NCI-H1436 (cell line): ENCODE results near the gene INHBE.
"Not testable (repeated sequence)": the region's sequence is repeated elsewhere in the genome, so short reads cannot be mapped to it uniquely, and the experiment has no call there.

Source experiments
- DNase-seq: peaks from one replicate; lab custom pipeline; 2025; lab: John Stamatoyannopoulos, UW

Gene INHBE

GRCh38 chr12:57441393-57441792, 13.7 kb upstream of the INHBE start:
- not testable (repeated sequence) for DNase-seq

- no peak for DNase-seq
Observed at GRCh38 chr12:57441846-57442427, 13.2 kb upstream of the INHBE start.

- DNase-seq, result not testable (repeated sequence)
Observed at GRCh38 chr12:57444337-57444736, 10.8 kb upstream of the INHBE start.

DNA sequence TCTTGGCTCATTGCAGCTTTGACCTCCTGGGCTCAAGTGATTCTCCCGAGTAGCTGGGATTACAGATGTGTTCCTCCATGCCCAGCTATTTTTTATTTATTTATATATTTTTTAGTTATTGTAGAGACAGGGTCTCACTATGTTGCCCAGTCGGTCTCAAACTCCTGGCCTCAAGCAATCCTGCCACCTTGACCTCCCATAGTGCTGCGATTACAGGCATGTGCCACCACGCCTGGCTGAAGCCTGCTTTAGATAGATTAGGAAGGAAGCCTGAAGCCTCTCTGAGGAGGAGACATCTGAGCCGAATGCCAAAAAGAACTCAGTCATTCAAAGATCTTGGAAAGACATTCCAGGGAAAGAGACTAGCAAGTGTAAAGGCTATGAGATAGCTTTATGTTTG, 10.4 kb upstream of the INHBE start:
- DNase-seq, result no peak

DNA sequence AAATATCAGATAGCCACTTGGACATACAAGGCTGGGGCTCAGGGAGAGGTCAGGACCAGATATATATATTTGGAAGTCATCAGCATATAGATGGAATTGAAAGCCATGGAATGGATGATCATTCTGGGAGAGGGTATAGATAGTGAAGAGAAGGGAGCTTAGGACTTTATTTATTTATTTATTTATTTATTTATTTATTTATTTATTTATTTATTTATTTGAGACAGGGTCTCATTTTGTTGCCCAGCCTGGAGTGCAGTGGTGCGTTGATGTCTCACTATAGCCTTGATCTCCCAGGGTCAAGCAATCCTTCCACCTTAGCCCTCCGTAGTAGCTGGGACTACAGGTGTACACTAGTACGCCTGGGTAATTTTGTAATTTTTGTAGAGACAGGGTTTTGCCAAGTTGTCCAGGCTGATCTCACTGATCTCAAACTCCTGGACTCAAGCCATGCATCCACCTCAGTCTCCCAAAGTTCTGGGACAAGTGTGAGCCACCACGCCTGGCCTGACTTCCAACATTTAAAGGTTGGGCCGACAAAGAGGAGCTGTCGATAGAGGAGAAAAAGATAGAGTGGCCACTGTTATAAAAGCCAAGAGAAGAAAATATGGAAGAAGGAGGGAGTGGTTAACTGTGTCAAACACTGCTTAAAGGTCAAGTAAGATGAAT, 8.7 kb upstream of the INHBE start:
- DNase-seq, result no peak

DNA sequence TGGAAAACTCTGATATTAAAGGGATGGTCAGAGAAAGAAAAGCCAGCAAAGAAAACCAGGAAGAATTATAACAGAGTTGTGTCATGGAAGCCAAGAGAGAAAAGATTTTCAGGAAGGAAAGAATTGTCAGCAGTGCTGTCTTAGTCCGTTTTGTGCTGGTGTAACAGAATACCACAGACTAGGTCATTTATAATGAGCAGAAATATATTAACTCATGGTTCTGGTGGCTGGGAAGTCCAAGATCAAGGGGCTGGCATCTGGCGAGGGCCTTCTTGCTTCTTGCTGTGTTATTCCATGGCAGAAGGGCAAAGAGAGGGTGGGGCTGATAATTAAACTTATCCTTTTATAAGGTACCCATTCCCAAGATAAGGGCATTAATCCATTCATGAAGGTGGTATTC, 6.4 kb upstream of the INHBE start:
- no peak for DNase-seq

DNA sequence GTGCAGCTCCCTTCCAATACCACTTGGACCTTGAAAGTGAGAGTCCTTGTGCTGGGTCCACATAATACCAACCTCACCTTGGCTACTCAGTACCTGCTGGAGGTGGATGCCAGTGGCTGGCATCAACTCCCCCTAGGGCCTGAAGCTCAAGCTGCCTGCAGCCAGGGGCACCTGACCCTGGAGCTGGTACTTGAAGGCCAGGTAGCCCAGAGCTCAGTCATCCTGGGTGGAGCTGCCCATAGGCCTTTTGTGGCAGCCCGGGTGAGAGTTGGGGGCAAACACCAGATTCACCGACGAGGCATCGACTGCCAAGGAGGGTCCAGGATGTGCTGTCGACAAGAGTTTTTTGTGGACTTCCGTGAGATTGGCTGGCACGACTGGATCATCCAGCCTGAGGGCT, 5.7 kb upstream of the INHBE start:
- no peak for DNase-seq

- DNase-seq, result no peak
Observed at GRCh38 chr12:57450057-57450456, 5.0 kb upstream of the INHBE start.

GRCh38 chr12:57451233-57451778, 3.8 kb upstream of the INHBE start:
- DNase-seq, result no peak

- no peak for DNase-seq
Observed at GRCh38 chr12:57452181-57452936, 2.7 kb upstream of the INHBE start.

- DNase-seq, result peak; percentile 62
Observed at GRCh38 chr12:57452937-57453509, 2.1 kb upstream of the INHBE start.

DNA sequence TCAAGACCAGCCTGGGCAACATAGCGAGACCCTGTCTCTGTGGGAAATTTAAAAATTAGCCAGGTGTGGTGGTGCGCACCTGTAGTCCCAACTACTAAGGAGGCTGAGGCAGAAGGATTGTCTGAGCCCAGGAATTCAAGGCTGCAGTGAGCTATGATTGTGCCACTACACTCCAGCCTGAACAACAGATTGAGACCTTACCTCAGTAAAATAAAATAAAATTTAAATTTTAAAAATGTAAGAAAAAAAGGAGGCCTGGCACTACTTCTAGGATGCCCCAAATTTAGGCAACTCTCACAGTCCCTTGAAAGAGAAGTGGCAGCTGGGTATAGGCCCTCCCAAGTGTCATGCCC, 918 bp upstream of the INHBE start:
- no peak for DNase-seq

GRCh38 chr12:57455374-57456144, 452 bp downstream of the INHBE start:
- no peak for DNase-seq

GRCh38 chr12:57456145-57456700, 1.1 kb downstream of the INHBE start:
- DNase-seq, result peak; percentile 55

GRCh38 chr12:57456737-57457490, 1.8 kb downstream of the INHBE start:
- DNase-seq, result no peak

DNA sequence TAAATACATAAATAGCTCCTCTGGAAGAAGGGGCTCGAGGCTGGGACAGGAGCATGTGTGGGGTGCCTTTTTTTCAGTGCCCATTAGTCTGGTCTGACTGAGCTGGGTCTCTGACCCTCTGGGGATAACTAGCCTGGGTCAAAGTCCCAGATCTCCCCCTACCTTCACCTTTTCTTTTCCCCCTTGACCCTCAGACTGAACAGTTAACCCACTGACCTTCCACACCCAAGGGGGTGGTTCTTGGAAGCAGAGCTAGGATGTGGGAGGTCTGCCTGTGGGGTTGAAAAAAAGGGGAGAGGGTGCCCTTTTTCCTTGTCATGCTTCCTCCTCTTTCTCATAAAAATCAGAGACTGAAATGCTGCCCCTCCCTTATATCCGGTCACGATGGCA, 3.6 kb downstream of the INHBE start:
- no peak for DNase-seq

DNA sequence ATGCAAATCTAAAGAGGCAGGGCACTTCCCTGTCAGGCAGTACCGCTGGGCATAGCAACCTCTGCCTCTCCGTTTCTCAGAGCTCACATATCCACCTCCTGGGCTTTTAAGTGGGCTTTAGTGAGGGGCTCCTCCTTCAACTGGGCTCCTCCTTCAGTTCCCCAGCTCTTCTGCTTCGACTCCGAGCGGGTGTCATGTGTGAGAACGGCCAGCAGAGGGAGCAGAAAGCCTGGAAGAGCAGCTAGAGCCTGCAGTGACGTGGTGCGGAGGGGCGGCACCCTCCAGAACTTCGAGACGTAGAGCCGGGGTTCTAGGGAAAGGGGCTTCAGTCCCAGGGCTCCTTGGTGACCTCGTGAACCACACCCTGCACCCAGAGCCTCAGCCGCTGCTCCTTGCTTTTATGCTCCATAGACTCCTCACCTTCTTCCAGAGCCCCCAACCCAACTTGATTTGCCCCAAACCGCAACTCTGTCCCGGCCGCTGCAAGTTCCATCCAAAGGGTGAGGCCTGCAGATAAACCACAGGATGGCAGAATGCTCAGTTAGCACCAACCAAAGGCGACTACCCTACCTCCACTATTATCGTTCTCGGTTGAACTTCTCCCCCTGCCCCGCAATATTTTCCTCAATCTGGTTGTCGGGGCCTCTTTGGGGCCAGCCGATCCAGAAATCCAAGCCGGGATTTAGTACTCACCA, 4.1 kb downstream of the INHBE start:
- peak; percentile 94 for DNase-seq

DNA sequence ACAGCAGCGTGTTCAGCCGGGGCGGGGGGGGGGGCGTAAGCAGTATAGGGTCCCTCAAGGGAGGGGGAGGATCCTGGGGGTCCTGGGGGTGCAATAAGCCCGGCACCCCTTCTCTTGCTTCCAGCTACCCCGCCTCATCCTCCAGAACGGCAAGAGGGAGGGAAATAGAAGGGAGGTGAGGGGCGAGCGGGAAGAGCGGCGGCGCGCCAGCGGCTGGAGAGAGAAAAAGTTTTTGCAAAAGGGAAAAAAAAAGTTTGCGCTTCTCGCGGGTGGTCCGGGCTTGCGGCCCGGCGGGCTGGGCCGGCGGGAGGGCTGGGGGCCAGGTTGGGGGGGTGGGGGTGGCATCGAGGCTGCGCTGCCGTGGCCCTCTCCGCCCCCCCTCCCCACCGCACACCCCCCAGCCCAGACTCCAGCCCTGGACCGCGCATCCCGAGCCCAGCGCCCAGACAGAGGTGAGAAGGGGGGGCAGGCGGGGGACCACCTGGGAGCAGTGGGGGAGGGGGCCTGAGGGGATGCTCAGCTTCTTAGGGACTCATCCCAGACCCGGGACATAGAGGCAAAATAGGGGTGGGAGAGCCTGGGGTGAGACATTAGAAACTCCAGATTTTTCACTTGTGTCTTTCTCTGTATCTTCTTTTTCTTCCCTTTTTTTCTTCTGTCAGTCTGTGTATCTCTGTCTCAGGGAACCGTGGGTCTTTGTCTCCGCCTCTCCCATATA, 4.8 kb downstream of the INHBE start, which contains the start of gene GLI1:
GLI1 (plus strand) TSS at position 36 of the 718 bp plus-strand sequence. CDS start 3,907 bp downstream, outside the sequence.
- DNase-seq, result no peak

DNA sequence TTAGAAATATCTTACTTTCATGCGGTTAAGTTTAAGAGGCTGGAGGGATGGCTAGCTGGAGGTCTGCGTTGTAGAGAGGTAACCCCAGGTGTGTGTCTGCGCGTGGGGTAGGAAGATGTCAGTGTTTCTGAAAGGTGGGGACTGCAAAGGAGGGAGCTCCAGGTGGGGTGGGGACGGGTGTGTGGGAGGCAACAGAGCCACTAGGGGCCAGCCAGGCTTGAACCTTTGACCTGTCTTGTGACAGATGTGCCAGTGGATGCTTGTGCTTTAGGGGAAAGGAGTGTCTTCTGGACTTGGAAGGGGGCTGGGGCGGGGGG, 5.3 kb downstream of the INHBE start:
- DNase-seq, result no peak

- DNase-seq, result no peak
Observed at GRCh38 chr12:57460841-57461275, 5.8 kb downstream of the INHBE start.
